Measurements from ENCODE around the gene RBM6. TPM values are rescaled to one million over a fixed set of nuclear protein-coding genes. Genes with fewer than 3 reads are reported as not detected.

Gene RBM6
- total and polyA plus RNA-seq, 2 of the 4 experiments (the other 2 are of a cell fraction): 38.5 to 64.6 TPM

- ATAC-seq (ENCODE audit: low read depth): peak; percentile 54
- peaks cover 9% of the 10 kb centered on the region for H3K9me1 ChIP-seq (ENCODE audit: insufficient read depth, low read length)
- no peak overlapping the region for H4K8ac ChIP-seq (ENCODE audit: low read depth in 2 of 2, low read length in 2 of 2)
- H3K4me1 ChIP-seq (ENCODE audit: control insufficient read depth, insufficient read depth, low read length): peaks cover 18% of the 10 kb centered on the region
- peak overlapping the region; percentile 53 for H3K14ac ChIP-seq (replicated peaks; ENCODE audit: low read depth, low read length)
- in situ Hi-C loops (cut with MboI; ENCODE audit: low sequenced_read_pairs) (no loop called here), dilution Hi-C loops (cut with HindIII; ENCODE audit: low sequenced_read_pairs, unreplicated experiment) (no loop called here), intact Hi-C loops (cut with micrococcal nuclease) (no loop called here)
- peak; percentile 68 for DNase-seq
- H2BK120ac ChIP-seq (ENCODE audit: low read depth, low read length): no peak overlapping the region
- H3K9me3 ChIP-seq (ENCODE audit: control insufficient read depth, insufficient read depth, low read length): no peaks in the 10 kb centered on the region
- H3K27me3 ChIP-seq (ENCODE audit: control insufficient read depth, insufficient read depth, low read length): no peaks in the 10 kb centered on the region
- no peak overlapping the region for H2BK15ac ChIP-seq (ENCODE audit: low read depth, low read length)
- peaks cover 4% of the 10 kb centered on the region for H3K36me3 ChIP-seq (ENCODE audit: control insufficient read depth, insufficient read depth, low read length)
- H3K9ac ChIP-seq (ENCODE audit: low read depth, low read length): peak overlapping the region; percentile 49; the same call in 1 of the 2 replicates
- H3K79me1 ChIP-seq (ENCODE audit: low read depth in 1 of 2, low read length in 2 of 2): peaks cover 19 to 53% of the 10 kb centered on the region in 2 experiments
- H3K23ac ChIP-seq (ENCODE audit: low read depth, low read length): 0 out of 2 replicates have a peak overlapping the region, but pooled peaks have one; percentile 10
- ChIA-PET CTCF (no interaction called here), POLR2A (ENCODE audit: unreplicated experiment) (no interaction called here)
- peak overlapping the region; percentile 12; the same call in 1 of the 2 replicates for H2AK5ac ChIP-seq (ENCODE audit: low read depth, low read length)
- BruUV-seq (replicated peaks): no TSS peak
- H3K18ac ChIP-seq (ENCODE audit: low read depth, low read length): 0 out of 2 replicates have a peak overlapping the region, but pooled peaks have one; percentile 3
- no peak for TF ChIP-seq BHLHE40 (IDR thresholded peaks at IDR 0.05; ENCODE audit: low read depth, low read length)
- no peak for TF ChIP-seq NFE2L2 (IDR thresholded peaks at IDR 0.05; ENCODE audit: low read depth, low read length)
- TF ChIP-seq ELK1 (IDR thresholded peaks at IDR 0.05; ENCODE audit: borderline replicate concordance, low read depth, low read length): no peak
- no peak for TF ChIP-seq POLR2A (IDR thresholded peaks at IDR 0.05; ENCODE audit: low read depth, low read length)
- TF ChIP-seq CEBPB (IDR thresholded peaks at IDR 0.05; ENCODE audit: low read depth, low read length): no peak
- TF ChIP-seq RFX5 (IDR thresholded peaks at IDR 0.05; ENCODE audit: low read depth, low read length): no peak
- TF ChIP-seq MAZ (IDR thresholded peaks at IDR 0.05; ENCODE audit: borderline replicate concordance, low read depth, low read length): no peak
- no peak for TF ChIP-seq MXI1 (IDR thresholded peaks at IDR 0.05; ENCODE audit: borderline replicate concordance, low read depth, low read length)
- peak overlapping the region; percentile 69 for H2AK9ac ChIP-seq (replicated peaks; ENCODE audit: low read depth, low read length, poor library complexity)
- H2AFZ ChIP-seq (replicated peaks; ENCODE audit: low read length, poor library complexity): no peak overlapping the region
- H4K91ac ChIP-seq (ENCODE audit: insufficient read depth, low read depth, low read length): no peak overlapping the region
- peak overlapping the region; percentile 64; the same call in 1 of the 2 replicates for H3K27ac ChIP-seq (ENCODE audit: insufficient read depth, low read length)
- 47% methylated on average over 3 of the region's 6 CpGs; no CpG with 5 or more reads in 1 of the 2 experiments for WGBS, 2 experiments (ENCODE audit: extremely low coverage in 2 of 2, insufficient read length in 1 of 2)
- peak overlapping the region; percentile 33 for H2BK5ac ChIP-seq (ENCODE audit: low read depth, low read length, poor library complexity, severe bottlenecking)
- H3K4me3 ChIP-seq (ENCODE audit: insufficient read depth, low read depth, low read length): no peak overlapping the region
- peak overlapping the region; percentile 41 for H3K4me2 ChIP-seq (ENCODE audit: low read depth, low read length)
- H3K56ac ChIP-seq (ENCODE audit: extremely low read depth, insufficient read depth, low read length): no peak overlapping the region
- peaks cover 15% of the 10 kb centered on the region; the same call in 1 of the 2 replicates for H4K20me1 ChIP-seq (ENCODE audit: insufficient read depth, low read length)
- H2BK20ac ChIP-seq (ENCODE audit: low read depth, low read length): no peak overlapping the region
- H3K4ac ChIP-seq (ENCODE audit: low read depth, low read length): peak overlapping the region; percentile 21; the same call in 1 of the 2 replicates
- no peak overlapping the region for H4K5ac ChIP-seq (ENCODE audit: low read depth, low read length)
These were observed 27.3 kb downstream of the RBM6 start for GRCh38 chr3:49967291-49967690.
